Epithelial cell of esophagus (primary cell): Measurements from ENCODE around the gene KCNJ16.
A peak's percentile ranks its signal among the peaks of the same experiment; 100 is the strongest.

Source experiments
- DNase-seq: peaks from one replicate; pipeline ENCODE4 v3.0.0; 2010; ENCODE audit warnings: low read depth
- H3K4me3 ChIP-seq: 2 replicates; pipeline ENCODE4 v1.5.1; 2011; ENCODE audit warnings: mild to moderate bottlenecking, low read length, control low read depth
- TF ChIP-seq, protein P1 (sequence below): IDR thresholded peaks from 2 replicates; pipeline ENCODE4 v1.5.1; 2011; ENCODE audit warnings: low read depth, mild to moderate bottlenecking, low read length, control low read depth, inconsistent platforms; ENCODE audit not compliant: insufficient read depth; ENCODE audit errors: missing control alignments

The KCNJ16 gene

DNA sequence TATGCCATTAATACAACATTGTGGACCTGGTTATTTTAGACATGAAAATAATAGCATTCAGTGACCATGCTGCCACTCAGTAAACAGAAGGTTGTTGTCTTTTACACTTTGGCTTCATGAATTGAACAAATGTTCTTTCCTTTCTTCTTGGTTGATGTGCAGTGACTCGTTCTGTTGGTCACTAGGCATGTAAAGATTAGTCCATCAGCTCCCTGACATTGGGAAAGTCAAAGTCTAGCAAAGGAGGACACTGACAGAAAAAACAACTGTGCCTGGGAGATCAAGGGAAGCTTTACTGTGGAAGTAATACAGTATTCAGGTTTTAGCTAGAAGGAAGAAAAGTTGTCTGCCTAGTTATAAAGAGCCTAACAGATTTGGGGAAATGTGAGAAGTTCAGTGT, 6.9 kb downstream of the KCNJ16 start:
- TF ChIP-seq, protein P1, sequence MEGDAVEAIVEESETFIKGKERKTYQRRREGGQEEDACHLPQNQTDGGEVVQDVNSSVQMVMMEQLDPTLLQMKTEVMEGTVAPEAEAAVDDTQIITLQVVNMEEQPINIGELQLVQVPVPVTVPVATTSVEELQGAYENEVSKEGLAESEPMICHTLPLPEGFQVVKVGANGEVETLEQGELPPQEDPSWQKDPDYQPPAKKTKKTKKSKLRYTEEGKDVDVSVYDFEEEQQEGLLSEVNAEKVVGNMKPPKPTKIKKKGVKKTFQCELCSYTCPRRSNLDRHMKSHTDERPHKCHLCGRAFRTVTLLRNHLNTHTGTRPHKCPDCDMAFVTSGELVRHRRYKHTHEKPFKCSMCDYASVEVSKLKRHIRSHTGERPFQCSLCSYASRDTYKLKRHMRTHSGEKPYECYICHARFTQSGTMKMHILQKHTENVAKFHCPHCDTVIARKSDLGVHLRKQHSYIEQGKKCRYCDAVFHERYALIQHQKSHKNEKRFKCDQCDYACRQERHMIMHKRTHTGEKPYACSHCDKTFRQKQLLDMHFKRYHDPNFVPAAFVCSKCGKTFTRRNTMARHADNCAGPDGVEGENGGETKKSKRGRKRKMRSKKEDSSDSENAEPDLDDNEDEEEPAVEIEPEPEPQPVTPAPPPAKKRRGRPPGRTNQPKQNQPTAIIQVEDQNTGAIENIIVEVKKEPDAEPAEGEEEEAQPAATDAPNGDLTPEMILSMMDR, result no peak
- H3K4me3 ChIP-seq, result no peak overlapping the region
- DNase-seq, result no peak

DNA sequence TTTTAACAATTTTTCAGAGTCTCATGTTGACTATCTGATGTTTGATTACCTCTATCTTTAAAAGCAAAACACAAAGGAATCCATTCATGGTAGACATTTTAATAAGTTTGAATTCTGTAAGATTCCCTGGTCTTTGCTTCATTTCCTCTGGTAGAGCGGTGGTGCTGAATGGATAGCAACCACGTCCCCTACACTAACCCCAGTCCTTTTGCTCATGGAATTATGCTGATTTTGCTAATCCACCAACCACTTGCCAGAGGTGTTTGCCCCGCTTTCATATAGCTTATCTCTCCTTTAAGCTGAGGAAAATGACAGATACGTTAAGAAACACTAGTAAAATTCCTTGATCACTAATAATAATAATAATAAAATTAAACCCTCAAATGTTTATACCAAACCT, 9.5 kb downstream of the KCNJ16 start:
- peak; percentile 16 for DNase-seq
- TF ChIP-seq, protein P1, result no peak
- no peak overlapping the region for H3K4me3 ChIP-seq

DNA sequence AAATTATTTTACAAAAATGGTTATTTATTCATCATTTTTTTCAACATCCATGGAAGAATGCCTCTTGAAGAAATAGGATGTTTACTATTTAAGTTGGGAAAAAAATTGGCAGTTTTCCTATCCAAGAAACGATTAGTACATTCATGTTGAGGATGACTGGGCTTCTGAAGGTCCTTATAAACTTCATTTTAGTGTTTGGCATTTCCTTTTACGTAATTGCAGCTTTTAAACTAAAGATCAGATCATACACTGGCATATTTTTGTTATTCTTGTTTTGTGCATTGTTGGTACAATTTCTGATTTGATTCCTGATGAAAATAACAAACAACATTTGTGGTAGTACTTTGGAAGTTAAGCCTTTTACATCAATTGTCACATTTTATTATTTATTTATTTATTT, 11.5 kb downstream of the KCNJ16 start:
- H3K4me3 ChIP-seq, result no peak overlapping the region
- TF ChIP-seq, protein P1, result no peak
- DNase-seq, result no peak

DNA sequence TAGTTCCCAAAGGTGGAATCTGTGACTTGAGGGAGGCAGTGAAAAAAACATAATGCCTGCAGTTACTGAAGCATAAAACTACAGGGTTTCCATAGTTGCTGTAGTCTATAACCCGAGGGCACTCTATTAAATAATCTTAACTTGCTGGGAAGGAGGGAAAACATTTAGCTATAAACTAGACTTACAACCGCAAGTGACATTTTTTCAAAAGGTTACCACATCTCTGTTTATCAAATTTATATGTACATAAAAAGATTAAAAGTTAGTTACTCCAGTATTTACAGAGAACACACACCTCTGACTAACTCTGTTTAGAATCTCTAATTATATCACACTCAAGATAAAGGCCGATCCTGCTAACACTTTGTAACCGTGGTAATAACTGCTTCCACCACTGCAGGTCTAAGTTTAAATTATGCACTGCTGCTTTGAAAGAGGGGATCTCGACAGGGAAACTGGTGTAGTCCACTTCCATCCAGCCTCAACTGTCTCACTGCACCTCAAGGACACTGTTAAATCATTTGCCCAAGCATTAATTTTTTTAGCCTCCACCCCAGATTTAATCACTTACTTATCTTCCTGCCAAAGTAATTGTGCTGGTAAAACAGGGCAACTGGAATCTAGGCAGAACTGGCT, 14.6 kb downstream of the KCNJ16 start:
- no peak overlapping the region for H3K4me3 ChIP-seq
- TF ChIP-seq, protein P1, result no peak
- DNase-seq, result no peak

DNA sequence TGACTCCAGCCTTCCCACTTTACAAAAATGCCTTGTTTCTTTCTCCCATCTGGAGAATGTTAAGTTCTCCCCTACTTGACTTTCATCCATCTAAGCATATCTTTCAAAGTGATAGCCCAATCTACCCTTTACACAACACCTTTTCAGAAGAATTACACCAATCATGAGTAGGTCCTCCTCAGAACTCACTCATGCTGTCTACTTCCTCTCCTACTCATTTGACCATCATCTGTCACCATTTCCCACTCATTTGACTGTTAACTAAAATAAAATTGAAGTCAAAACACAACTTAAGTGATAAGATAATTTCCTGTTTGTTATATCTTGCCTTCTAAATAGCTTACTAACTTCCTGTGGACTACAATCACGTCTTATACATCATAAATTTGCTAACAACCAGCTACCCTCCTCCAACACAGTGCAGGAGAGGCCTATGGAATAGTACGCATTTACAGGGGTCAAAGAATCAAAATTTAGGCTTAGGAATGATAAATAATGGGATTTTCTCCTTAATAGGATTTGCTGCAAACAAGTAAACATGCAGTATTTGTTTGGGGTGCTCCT, 16.1 kb downstream of the KCNJ16 start:
- no peak for DNase-seq
- H3K4me3 ChIP-seq, result no peak overlapping the region
- TF ChIP-seq, protein P1, result no peak

DNA sequence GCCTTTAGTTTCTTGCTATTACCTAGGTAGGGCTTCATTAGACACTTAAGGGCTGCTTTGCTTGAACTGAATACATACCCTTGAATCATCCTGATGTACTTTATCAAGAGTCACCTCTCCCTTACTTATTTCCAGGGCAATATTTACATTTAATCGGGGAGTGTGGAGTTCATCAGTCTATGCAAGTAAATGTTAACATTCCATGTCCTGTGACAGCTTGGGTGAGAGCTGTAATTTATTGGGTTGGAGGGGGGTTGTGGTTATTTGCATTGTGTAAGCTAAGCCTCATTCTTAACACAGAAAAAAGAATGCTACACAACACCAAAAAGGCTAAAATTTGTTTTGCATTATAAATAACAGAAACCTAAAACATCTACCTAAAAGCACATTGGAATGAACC, 16.7 kb downstream of the KCNJ16 start:
- DNase-seq, result no peak
- TF ChIP-seq, protein P1, result no peak
- no peak overlapping the region for H3K4me3 ChIP-seq

DNA sequence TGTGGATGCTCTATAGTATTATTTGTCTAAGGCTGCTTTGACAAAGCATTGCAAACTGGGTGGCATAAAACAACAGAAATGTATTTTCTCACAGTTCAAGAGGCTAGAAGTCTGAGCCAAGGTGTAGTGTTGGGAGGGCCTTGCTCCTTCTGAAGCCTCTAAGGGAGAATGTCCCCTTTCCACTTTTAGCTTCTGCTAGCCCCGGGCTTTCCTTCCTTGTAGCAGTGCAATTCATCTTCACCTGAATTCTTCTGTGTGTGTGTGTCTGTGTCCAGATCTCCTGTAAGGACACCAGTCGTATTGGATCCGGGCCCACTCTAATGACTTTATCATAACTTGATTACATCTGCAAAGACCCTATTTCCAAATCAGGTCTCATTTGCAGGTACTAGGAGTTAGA, 18.1 kb downstream of the KCNJ16 start:
- TF ChIP-seq, protein P1, result no peak
- H3K4me3 ChIP-seq, result no peak overlapping the region
- DNase-seq, result no peak
